Ecto neural progenitor cell (in vitro differentiated cells): ENCODE measurements around the gene PIAS2.
"Not testable (repeated sequence)": the region's sequence is repeated elsewhere in the genome, so short reads cannot be mapped to it uniquely, and the experiment has no call there.

Source experiments
- DNase-seq: peaks from one replicate; pipeline ENCODE4 v3.0.0-alpha.2; 2018; ENCODE audit warnings: low spot score

The PIAS2 gene

GRCh38 chr18:46899274-46899948 is 17.9 kb downstream of the PIAS2 start:
- no peak for DNase-seq

- DNase-seq = no peak
These were observed 23.2 kb downstream of the PIAS2 start for GRCh38 chr18:46894124-46894523.

- DNase-seq = no peak
These were observed 23.9 kb downstream of the PIAS2 start for GRCh38 chr18:46893360-46893759.

- no peak for DNase-seq
These were observed 24.5 kb downstream of the PIAS2 start for GRCh38 chr18:46892842-46893241.

GRCh38 chr18:46891742-46892214 is 25.5 kb downstream of the PIAS2 start:
- no peak for DNase-seq

GRCh38 chr18:46888965-46889364 is 28.3 kb downstream of the PIAS2 start:
- DNase-seq = no peak

GRCh38 chr18:46886893-46887292 is 30.4 kb downstream of the PIAS2 start:
- no peak for DNase-seq

- no peak for DNase-seq
These were observed 34.1 kb downstream of the PIAS2 start for GRCh38 chr18:46883180-46883579.

- no peak for DNase-seq
These were observed 39.8 kb downstream of the PIAS2 start for GRCh38 chr18:46877329-46877987.

GRCh38 chr18:46868169-46868921 is 49.0 kb downstream of the PIAS2 start:
- no peak for DNase-seq

- no peak for DNase-seq
These were observed 49.8 kb downstream of the PIAS2 start for GRCh38 chr18:46867367-46868143.

- no peak for DNase-seq
These were observed 50.8 kb downstream of the PIAS2 start for GRCh38 chr18:46866523-46866922.

- DNase-seq = not testable (repeated sequence)
These were observed 52.1 kb downstream of the PIAS2 start for GRCh38 chr18:46865245-46865644.

- no peak for DNase-seq
These were observed 57.5 kb downstream of the PIAS2 start for GRCh38 chr18:46859855-46860254.

- no peak for DNase-seq
These were observed 59.0 kb downstream of the PIAS2 start for GRCh38 chr18:46858290-46858689.

GRCh38 chr18:46856973-46857372 is 60.3 kb downstream of the PIAS2 start:
- no peak for DNase-seq

- DNase-seq = no peak
These were observed 68.3 kb downstream of the PIAS2 start for GRCh38 chr18:46849007-46849406.

- DNase-seq = no peak
These were observed 73.9 kb downstream of the PIAS2 start for GRCh38 chr18:46843372-46843771.

- DNase-seq = no peak
These were observed 74.7 kb downstream of the PIAS2 start for GRCh38 chr18:46842583-46842982.

- DNase-seq = no peak
These were observed 83.4 kb downstream of the PIAS2 start for GRCh38 chr18:46833899-46834298.

GRCh38 chr18:46832849-46833248 is 84.5 kb downstream of the PIAS2 start:
- no peak for DNase-seq

GRCh38 chr18:46832422-46832821 is 84.9 kb downstream of the PIAS2 start:
- DNase-seq = not testable (repeated sequence)
